Measurements from ENCODE around the gene DBF4B.

DBF4B gene

GRCh38 chr17:44779211-44780025, 71.0 kb downstream of the DBF4B start:
- peak; percentile 45 for DNase-seq

DNA sequence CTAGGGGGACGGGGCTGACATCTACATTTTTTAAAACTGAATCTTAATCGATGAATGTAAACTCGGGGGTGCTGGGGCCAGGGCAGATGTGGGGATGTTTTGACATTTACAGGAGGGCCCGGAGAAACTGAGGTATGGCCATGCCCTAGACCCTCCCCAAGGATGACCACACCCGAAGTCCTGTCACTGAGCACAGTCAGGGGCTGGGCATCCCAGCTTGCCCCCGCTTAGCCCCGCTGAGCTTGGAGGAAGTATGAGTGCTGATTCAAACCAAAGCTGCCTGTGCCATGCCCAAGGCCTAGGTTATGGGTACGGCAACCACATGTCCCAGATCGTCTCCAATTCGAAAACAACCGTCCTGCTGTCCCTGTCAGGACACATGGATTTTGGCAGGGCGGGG, 71.7 kb downstream of the DBF4B start:
- DNase-seq, result no peak

DNA sequence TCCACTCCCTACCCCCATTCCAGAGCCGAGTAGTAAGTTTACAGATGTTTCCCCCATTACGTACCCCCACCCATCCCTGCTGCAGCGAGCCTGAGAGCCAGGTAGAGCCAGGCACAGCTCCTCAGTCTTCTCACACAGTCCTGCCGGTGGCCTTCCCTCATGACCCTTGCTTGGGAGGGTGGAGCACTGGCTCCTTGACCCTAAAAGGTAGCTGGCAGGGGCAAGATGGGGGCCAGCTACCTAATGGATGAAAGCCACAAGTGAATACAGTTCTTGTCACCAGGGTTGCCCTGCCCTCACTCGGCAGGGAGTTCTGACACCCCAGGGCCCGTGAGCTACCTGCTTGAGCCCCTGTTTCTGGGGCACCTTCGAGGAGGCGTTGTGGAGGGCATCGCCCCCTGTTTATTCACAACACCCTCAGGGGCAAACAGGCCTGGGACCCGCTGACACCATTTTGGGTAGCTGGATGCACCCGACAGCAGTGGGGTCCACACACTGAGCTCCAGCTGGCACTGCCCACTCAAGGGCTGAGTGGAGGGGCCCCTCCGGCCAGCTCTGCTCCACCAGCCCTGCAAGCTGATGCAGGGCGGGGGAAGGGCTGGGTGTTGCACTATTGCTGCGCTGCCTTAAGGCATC, 72.5 kb downstream of the DBF4B start:
- DNase-seq, result no peak

DNA sequence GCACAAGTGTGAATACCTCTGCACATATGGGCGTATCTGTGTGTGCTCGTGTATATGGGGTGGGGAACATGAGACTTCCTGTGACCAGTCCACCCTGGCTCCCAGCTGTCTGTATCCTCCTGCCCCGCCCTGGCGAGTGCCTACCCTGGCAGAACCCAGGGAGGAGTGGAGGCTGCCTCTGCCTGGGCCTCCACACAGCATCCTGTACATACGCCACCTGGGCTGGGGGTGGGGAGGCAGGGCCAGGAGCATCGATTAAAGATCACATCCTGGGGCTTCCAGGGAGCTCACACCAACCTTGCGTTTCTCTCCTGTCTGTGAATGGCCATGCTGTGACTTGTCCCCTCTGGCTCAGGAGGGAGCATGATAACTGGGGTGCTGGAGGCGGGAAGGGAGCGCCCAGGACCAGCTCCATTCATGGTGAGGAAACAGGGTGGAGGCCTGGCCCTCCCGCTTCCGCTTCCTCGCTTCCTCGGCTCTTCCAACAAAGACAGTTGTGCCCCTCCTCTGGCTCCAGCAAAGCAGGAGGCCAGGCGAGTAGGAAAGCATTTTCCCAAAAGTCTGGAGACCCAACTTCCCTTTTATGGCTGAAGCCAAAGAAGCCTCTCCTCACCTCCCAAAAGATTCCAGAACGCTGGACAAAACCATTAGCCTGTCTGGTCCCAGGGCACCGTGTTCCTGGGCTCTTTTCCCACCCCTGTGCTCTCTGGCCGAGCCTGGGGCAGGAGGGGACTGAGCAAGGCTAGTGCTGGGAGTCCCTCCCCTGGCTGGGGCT, 73.3 kb downstream of the DBF4B start:
- no peak for DNase-seq

GRCh38 chr17:44782326-44782850, 73.9 kb downstream of the DBF4B start:
- DNase-seq, result no peak

GRCh38 chr17:44785921-44786320, 77.5 kb downstream of the DBF4B start:
- no peak for DNase-seq

- DNase-seq, result no peak
These were observed 78.2 kb downstream of the DBF4B start for GRCh38 chr17:44786551-44787081.

GRCh38 chr17:44787271-44787940, 78.9 kb downstream of the DBF4B start:
- no peak for DNase-seq

GRCh38 chr17:44788139-44788538, 79.7 kb downstream of the DBF4B start:
- no peak for DNase-seq

DNA sequence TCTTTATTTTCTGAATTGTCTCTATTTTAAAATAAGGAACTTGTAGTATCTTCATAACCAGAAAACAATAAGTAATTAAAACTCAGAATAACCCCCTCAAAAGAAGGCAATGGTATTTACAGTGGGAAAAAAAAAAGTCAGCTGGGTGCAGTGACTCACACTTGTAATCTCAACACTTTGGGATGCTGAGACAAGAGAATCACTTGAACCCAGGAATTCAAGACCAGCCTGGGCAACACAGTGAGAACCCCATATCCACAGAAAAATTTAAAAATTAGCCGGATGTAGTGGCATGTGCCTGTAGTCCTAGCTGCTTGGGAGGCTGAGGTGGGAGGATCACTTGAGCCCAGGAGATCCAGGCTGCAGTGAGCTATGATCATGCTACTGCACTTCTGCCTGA, 83.8 kb downstream of the DBF4B start:
- DNase-seq, result no peak

DNA sequence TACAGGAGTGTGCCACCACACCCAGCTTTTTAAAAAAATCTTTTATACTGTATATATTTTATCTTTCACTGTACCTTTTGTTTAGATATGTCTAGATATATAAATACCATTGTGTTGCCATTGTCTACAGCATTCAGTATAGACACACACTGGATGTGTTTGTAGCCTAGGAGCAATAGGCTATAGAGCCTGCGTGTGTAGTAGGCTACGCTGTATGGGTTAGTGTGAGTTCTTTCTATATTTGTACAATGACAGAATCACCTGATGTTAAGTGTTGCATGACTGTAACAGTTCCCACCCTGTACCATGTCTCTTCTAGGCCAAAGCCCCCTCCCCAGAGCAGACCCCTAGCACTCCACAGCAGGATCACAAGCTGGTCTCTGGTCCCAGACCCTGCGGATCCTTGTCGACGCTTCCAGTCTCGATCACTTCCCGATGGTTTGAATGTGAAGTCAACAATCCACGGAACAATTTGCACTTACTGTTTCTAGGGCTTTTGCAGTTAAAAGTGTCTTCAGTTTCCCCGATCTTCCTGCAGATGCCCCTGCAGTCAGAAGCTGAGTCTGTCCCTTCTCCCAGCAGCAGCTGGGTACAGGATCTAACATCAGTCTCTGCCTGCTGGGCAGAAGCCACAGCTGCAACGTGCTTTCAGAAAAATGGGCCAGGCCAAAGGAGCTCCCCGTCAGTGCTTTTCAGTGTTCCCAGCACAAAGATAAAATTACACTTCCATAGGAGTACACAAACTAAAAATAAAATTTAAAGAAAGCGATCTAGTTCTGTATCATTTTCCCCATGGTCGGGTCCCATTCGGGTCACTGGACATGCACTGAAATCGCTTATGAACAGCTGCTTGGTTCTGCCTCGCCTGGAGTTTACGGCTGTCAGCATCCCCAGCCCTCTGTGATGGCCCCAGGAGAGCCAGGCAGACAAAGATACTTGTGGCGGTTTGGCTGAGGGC, 85.7 kb downstream of the DBF4B start:
- DNase-seq, result no peak

GRCh38 chr17:44794851-44795413, 86.5 kb downstream of the DBF4B start:
- DNase-seq, result no peak

DNA sequence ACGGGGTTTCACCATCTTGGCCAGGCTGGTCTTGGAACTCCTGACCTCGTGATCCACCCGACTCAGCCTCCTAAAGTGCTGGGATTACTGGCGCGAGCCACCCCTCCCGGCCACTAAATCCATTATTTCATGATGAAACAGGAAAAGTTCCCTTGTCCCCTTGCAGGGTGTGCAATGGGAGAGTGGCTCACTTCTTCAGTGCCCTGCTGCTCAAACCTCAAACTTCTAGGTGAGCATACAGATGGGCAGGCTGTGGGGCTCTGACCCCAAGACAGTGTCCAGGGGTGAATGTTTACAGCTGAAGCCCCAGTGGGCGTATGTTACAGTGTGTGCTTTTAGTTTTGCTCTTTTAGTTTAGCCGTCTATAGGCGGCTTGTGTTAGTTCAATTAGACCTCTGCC, 87.0 kb downstream of the DBF4B start:
- DNase-seq, result no peak

DNA sequence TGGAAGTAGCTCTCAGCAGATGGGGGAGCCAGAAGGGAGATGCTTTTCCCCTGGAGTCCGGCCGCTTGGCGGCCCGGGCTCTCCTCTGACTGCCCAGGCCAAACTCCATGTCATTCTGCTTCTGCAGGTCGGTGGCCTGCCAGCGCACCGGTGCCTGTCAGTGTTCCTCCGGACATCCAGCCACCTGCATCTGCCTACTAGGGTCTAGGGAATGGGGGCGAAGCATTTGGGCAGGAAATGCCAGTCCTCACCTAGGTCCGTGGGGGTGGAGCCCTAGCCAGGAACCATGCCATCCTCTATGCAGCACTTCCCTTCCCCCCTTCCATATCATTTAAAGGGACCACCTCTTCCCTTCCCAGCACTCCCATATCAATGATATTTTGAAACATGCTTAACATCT, 87.5 kb downstream of the DBF4B start:
- DNase-seq, result no peak

GRCh38 chr17:44796731-44797130, 88.3 kb downstream of the DBF4B start:
- DNase-seq, result no peak

GRCh38 chr17:44797802-44798201, 89.3 kb downstream of the DBF4B start:
- no peak for DNase-seq

DNA sequence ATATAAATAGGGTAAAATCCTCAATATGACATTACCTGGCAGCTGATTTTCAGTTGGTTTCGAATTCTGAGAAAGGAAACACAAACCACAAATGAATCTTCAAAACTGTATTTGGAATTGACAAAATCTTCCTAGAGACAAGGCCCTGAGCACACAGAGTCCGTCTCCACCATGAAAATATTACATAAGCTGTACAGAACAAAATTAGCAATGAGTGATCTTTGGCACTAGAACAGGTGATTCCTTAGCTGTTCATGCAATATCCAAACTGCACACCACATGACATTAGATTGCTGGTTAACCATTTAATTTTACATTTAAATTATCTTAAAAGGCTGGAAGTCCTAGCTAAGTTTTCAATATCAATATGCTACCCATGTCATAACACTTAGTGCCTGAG, 89.9 kb downstream of the DBF4B start:
- no peak for DNase-seq
